Ovary (tissue), 9 donors: Measurements from ENCODE around the gene HEATR3. TPM values are rescaled to one million over a fixed set of nuclear protein-coding genes. Genes with fewer than 3 reads are reported as not detected.

ENCODE experiments used
- DNase-seq, 5 donors: peaks; one replicate each; pipeline ENCODE4 v3.0.0-alpha.2; 2019 to 2020
- H3K27ac ChIP-seq, 2 donors: fragments of 200-600 bp; one replicate each; pipeline versions ENCODE4 v1.5.1 to v1.8.0; 2019 to 2022
- H3K27me3 ChIP-seq: fragments of 200-600 bp; one replicate; pipeline ENCODE4 v1.8.0; 2022
- H3K36me3 ChIP-seq: fragments of 200-600 bp; sonication (generic); one replicate; pipeline ENCODE4 v1.5.1; 2019
- H3K4me1 ChIP-seq: one replicate; pipeline ENCODE4 v1.8.1; 2013; ENCODE audit warnings: mild to moderate bottlenecking, moderate library complexity; ENCODE audit not compliant: insufficient read depth
- H3K4me3 ChIP-seq: fragments of 200-600 bp; sonication (generic); one replicate; pipeline ENCODE4 v1.5.1; 2017
- H3K9me3 ChIP-seq, 2 donors: fragments of 200-600 bp in 1 of 2; sonication (generic) in 1 of 2; one replicate each; pipeline versions ENCODE4 v1.5.1 to v1.8.1; 2013 to 2019; ENCODE audit warnings: mild to moderate bottlenecking in 1 of 2, moderate library complexity in 1 of 2
- CTCF ChIP-seq, 3 donors: fragments of 450-650 bp in 2 of 3; fragments of 200-600 bp in 1 of 3; IDR thresholded peaks; one replicate each; pipeline versions ENCODE4 v1.5.1 to v1.8.0; 2016 to 2022; ENCODE audit warnings: antibody characterized with exemption in 3 of 3, mild to moderate bottlenecking in 1 of 3
- EP300 ChIP-seq: sonication (generic); formaldehyde crosslinking; IDR thresholded peaks from one replicate; pipeline ENCODE4 v1.6.1; 2017; ENCODE audit warnings: antibody characterized with exemption
- POLR2A ChIP-seq: fragments of 450-650 bp; IDR thresholded peaks from one replicate; pipeline ENCODE4 v1.6.1; 2017; ENCODE audit warnings: antibody characterized with exemption, mild to moderate bottlenecking, moderate library complexity
- WGBS, 3 donors: extraction: QIAGEN DNeasy Blood & Tissue Kit in 1 of 3; methylation state at CpG; one replicate each; pipeline versions ENCODE4 v1.1.5 to v1.1.7; 2013 to 2017; 5-methylcytosine and 5-hydroxymethylcytosine counted together
- intact Hi-C, 4 donors: fragments of 100-400 bp; cut with DNase I; formaldehyde crosslinking; loops; one replicate each; pipeline versions ENCODE4 v1.11.0 to v1.15.1; 2022 to 2023
- polyA plus RNA-seq, 2 donors: library from polyadenylated mRNA; stranded (reverse); fragments of 200-250 nt in 1 of 2; fragments of 350-450 nt in 1 of 2; fragmentation: Illumina TruSeq in 1 of 2; extraction: RNeasy Lipid Tissue Mini Kit (QIAGEN cat#74804) in 1 of 2; gene quantifications; one replicate each; pipeline ENCODE4 v1.2.3, GENCODE V29; 2013 to 2014
- total RNA-seq, 7 donors: library from RNA; depleted of rRNA in 2 of 7; stranded (reverse); fragments of >200 nt in 2 of 7; fragmentation: NEBNext Ultra II Directional in 3 of 7; extraction: Animal tissue kit (Norgen Biotek cat#: 25700) in 3 of 7; gene quantifications; one replicate each; pipeline versions ENCODE4 v1.1.0 to v1.2.4, GENCODE V29; 2016 to 2023
- donor health status: DM: no; HTN: no; CAD: no; lungs with moderate emphysema.
- donor health status: DM: no; HTN: no; CAD: no.
- donor health status: Bipolar disorder and iron deficiency.
- donor health status: DM: yes; HTN: yes; CAD: no.
- donor health status: DM: no; HTN: no; CAD: no.
- donor health status: DM: yes; HTN: yes; CAD: no.

The HEATR3 gene
- total and polyA plus RNA-seq, 9 donors: 2.4 to 15.2 (median 10.7) TPM

DNA sequence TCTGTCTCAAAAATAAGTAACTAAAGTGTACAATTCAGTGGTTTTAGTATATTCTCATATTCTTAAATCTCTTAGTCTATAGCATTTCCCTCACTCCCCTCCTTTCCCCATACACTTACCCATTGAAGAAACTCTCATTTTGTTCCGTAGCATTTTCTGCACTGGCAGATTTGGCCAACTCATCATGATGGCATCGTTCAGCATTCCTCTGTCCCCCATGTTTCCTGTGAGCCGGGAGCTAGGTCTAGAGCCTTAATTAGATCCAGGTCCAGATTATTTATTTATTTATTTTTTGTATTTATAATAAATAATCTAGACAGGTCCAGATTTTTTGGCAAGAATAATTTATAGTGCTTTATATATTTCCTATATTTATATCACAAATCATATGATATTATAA, 31.0 kb downstream of the HEATR3 start:
- Histone ChIP-seq H3K4me1 (no peaks in the 10 kb centered on the region), H3K27ac (no peak overlapping the region), H3K9me3 (no peaks in the 10 kb centered on the region), H3K27me3 (no peaks in the 10 kb centered on the region), H3K4me3 (no peak overlapping the region), H3K36me3 (no peaks in the 10 kb centered on the region)
- no peak for TF ChIP-seq EP300
- no peak for TF ChIP-seq CTCF (IDR thresholded peaks at IDR 0.05)
- TF ChIP-seq POLR2A: no peak
- DNase-seq: no peak
- 77 to 90% (median 86%) methylated on average over 3 of the region's 3 CpGs for WGBS, 3 donors
- intact Hi-C loops: no loop called here

GRCh38 chr16:50099957-50100648, 34.3 kb downstream of the HEATR3 start:
- Histone ChIP-seq H3K36me3 (no peaks in the 10 kb centered on the region), H3K27ac (no peak overlapping the region), H3K27me3 (no peaks in the 10 kb centered on the region), H3K9me3 (no peaks in the 10 kb centered on the region), H3K4me3 (no peak overlapping the region), H3K4me1 (no peaks in the 10 kb centered on the region)
- intact Hi-C loops: no loop called here
- DNase-seq: no peak
- 92 to 95% (median 92%) methylated on average over 6 of the region's 6 CpGs for WGBS, 3 donors
- no peak for TF ChIP-seq POLR2A
- TF ChIP-seq EP300: no peak
- no peak for TF ChIP-seq CTCF (IDR thresholded peaks at IDR 0.05)

DNA sequence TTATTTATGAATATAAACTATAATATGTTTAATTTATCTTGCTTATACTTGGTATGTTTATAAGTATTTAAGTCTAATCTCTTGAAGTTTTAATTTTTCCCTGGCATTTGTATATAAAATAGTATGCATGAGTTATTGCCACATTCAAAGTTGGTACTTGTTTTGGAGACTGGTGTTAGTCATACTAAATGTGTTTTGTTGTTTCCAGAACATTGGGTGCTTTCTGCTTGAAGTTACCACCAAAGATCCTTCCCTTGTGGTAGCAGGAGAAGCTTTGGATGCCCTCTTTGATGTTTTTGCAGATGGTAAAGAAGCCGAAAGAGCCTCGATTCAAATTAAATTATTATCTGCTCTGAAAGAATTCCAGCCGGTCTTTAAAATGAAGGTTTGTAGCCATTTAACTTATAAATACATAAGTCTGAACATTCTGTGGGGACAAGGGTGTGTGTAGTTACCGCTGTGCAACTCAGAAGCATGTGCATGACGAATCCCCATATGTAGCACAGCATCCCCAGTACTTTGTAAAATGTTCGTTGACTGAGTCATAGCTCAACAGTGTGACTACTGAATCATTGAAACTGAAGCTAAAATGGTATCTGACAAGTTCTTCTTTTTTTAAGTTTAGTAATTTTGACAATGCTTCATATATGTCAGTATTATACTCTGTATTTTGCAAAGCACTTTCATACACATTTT, 36.4 kb downstream of the HEATR3 start:
- TF ChIP-seq CTCF (IDR thresholded peaks at IDR 0.05) (no peak), EP300 (no peak), POLR2A (no peak)
- no peak overlapping the region for H3K4me3 ChIP-seq
- WGBS, 3 donors: 70 to 85% (median 85%) methylated on average over 6 of the region's 6 CpGs
- H3K27me3 ChIP-seq: no peaks in the 10 kb centered on the region
- no peak for DNase-seq
- no peaks in the 10 kb centered on the region for H3K9me3 ChIP-seq
- H3K27ac ChIP-seq: no peak overlapping the region
- intact Hi-C loops: no loop called here
- no peaks in the 10 kb centered on the region for H3K4me1 ChIP-seq
- H3K36me3 ChIP-seq: no peaks in the 10 kb centered on the region

DNA sequence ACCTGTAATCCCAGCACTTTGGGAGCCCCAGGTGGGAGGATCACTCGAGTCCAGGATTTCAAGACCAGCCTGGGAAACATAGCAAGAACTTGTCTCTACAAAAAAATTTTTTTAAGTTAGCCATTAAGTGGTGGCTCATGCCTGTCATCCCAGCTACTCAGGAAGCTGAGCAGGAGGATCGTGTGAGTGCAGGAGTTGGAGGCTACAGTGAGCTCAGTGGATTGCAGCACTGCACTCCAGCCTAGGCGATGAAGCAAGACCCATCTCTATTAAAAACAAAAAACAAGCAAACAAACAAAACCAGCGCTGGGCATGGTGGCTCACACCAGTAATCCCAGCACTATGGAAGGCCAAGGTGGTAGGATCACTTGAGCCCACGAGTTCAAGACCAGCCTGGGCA, 38.0 kb downstream of the HEATR3 start:
- TF ChIP-seq POLR2A (no peak), EP300 (no peak)
- no peak for DNase-seq
- H3K36me3 ChIP-seq: no peaks in the 10 kb centered on the region
- intact Hi-C loops: no loop called here
- no peaks in the 10 kb centered on the region for H3K4me1 ChIP-seq
- H3K9me3 ChIP-seq: no peaks in the 10 kb centered on the region
- WGBS, 3 donors: 77 to 93% (median 88%) methylated on average over 5 of the region's 5 CpGs
- H3K4me3 ChIP-seq: no peak overlapping the region
- H3K27me3 ChIP-seq: no peaks in the 10 kb centered on the region
- H3K27ac ChIP-seq: no peak overlapping the region
